Lower lobe of right lung (tissue), 2 donors: ENCODE measurements around the gene HACL1. TPM values are rescaled to one million over a fixed set of nuclear protein-coding genes. Genes with fewer than 3 reads are reported as not detected.

ENCODE experiments used
- ATAC-seq, 2 donors: fragments of 200-7000 bp; cut with Tn5 transposase; one replicate each; pipeline ENCODE4 v1.9.1; 2020 to 2022; ENCODE audit warnings: mild to moderate bottlenecking in 2 of 2, moderate library complexity in 2 of 2
- DNase-seq: peaks from one replicate; pipeline ENCODE4 v3.0.0-alpha.2; 2020
- H3K27ac ChIP-seq: fragments of 200-600 bp; one replicate; pipeline ENCODE4 v1.8.0; 2022
- H3K27me3 ChIP-seq: fragments of 200-600 bp; one replicate; pipeline ENCODE4 v1.8.0; 2022; ENCODE audit warnings: low read depth
- H3K36me3 ChIP-seq: fragments of 200-600 bp; one replicate; pipeline ENCODE4 v1.8.0; 2022; ENCODE audit warnings: mild to moderate bottlenecking
- H3K4me1 ChIP-seq: fragments of 200-600 bp; one replicate; pipeline ENCODE4 v1.8.0; 2022
- H3K4me3 ChIP-seq: fragments of 200-600 bp; one replicate; pipeline ENCODE4 v1.8.0; 2022; ENCODE audit warnings: mild to moderate bottlenecking
- H3K9me3 ChIP-seq: fragments of 200-600 bp; one replicate; pipeline ENCODE4 v1.8.0; 2022
- CTCF ChIP-seq: fragments of 200-600 bp; IDR thresholded peaks from one replicate; pipeline ENCODE4 v1.8.0; 2022; ENCODE audit warnings: antibody characterized with exemption, mild to moderate bottlenecking
- intact Hi-C: fragments of 100-400 bp; cut with DNase I; formaldehyde crosslinking; loops from one replicate; pipeline ENCODE4 v1.11.0; 2022
- total RNA-seq: library from RNA; stranded (reverse); fragmentation: NEBNext Ultra II Directional; extraction: Animal tissue kit (Norgen Biotek cat#: 25700); gene quantifications from one replicate; pipeline ENCODE4 v1.2.1, GENCODE V29; 2021
- donor health status: DM: no; HTN: yes; CAD: no; lungs with severe emphysema.

The HACL1 gene
- total RNA-seq, 1 donor from 2014 or later: 21.2 TPM

GRCh38 chr3:15636028-15636709 lies 34.8 kb upstream of the HACL1 start:
- Histone ChIP-seq H3K9me3 (no peaks in the 10 kb centered on the region), H3K27ac (peak overlapping the region; percentile 68), H3K4me1 (peaks cover 22% of the 10 kb centered on the region), H3K4me3 (peak overlapping the region; percentile 12), H3K27me3 (no peaks in the 10 kb centered on the region), H3K36me3 (no peaks in the 10 kb centered on the region)
- TF ChIP-seq CTCF: no peak
- intact Hi-C loops: no loop called here
- DNase-seq: no peak
- peak; percentile 56 to 68 for ATAC-seq

- peak in 1 of 2 donors; percentile 37 for ATAC-seq
- no peaks in the 10 kb centered on the region for H3K27me3 ChIP-seq
- peak overlapping the region; percentile 68 for H3K27ac ChIP-seq
- peaks cover 29% of the 10 kb centered on the region for H3K4me1 ChIP-seq
- intact Hi-C loops: no loop called here
- H3K36me3 ChIP-seq: no peaks in the 10 kb centered on the region
- H3K4me3 ChIP-seq: no peak overlapping the region
- no peak for DNase-seq
- TF ChIP-seq CTCF: no peak
- no peaks in the 10 kb centered on the region for H3K9me3 ChIP-seq
These were observed 33.8 kb upstream of the HACL1 start for GRCh38 chr3:15635121-15635661.

- Histone ChIP-seq H3K9me3 (no peaks in the 10 kb centered on the region), H3K27me3 (no peaks in the 10 kb centered on the region), H3K4me1 (peaks cover 35% of the 10 kb centered on the region), H3K4me3 (no peak overlapping the region), H3K36me3 (no peaks in the 10 kb centered on the region), H3K27ac (no peak overlapping the region)
- no peak for ATAC-seq
- no peak for TF ChIP-seq CTCF
- intact Hi-C loops: no loop called here
- DNase-seq: no peak
These were observed 33.3 kb upstream of the HACL1 start for GRCh38 chr3:15634671-15635070.

GRCh38 chr3:15633766-15634598 lies 32.6 kb upstream of the HACL1 start:
- Histone ChIP-seq H3K4me1 (peaks cover 35% of the 10 kb centered on the region), H3K27ac (no peak overlapping the region), H3K4me3 (no peak overlapping the region), H3K9me3 (no peaks in the 10 kb centered on the region), H3K27me3 (no peaks in the 10 kb centered on the region), H3K36me3 (no peaks in the 10 kb centered on the region)
- no peak for TF ChIP-seq CTCF
- no peak for DNase-seq
- ATAC-seq: no peak
- intact Hi-C loops: no loop called here

GRCh38 chr3:15633159-15633558 lies 31.8 kb upstream of the HACL1 start:
- intact Hi-C loops: no loop called here
- TF ChIP-seq CTCF: no peak
- no peaks in the 10 kb centered on the region for H3K27me3 ChIP-seq
- no peak overlapping the region for H3K27ac ChIP-seq
- no peak overlapping the region for H3K4me3 ChIP-seq
- peaks cover 35% of the 10 kb centered on the region for H3K4me1 ChIP-seq
- no peak for ATAC-seq
- H3K9me3 ChIP-seq: no peaks in the 10 kb centered on the region
- no peak for DNase-seq
- no peaks in the 10 kb centered on the region for H3K36me3 ChIP-seq
